ENCODE measurements around the gene ARL11.
"Not testable (repeated sequence)": the region's sequence is repeated elsewhere in the genome, so short reads cannot be mapped to it uniquely, and the experiment has no call there.

The ARL11 gene

GRCh38 chr13:49627831-49628652 is at the start of gene ARL11:
TSS of gene ARL11 (plus strand) at chr13:49628507. CDS start at chr13:49630448, 1,941 bp downstream.
- peak; percentile 63 for DNase-seq

DNA sequence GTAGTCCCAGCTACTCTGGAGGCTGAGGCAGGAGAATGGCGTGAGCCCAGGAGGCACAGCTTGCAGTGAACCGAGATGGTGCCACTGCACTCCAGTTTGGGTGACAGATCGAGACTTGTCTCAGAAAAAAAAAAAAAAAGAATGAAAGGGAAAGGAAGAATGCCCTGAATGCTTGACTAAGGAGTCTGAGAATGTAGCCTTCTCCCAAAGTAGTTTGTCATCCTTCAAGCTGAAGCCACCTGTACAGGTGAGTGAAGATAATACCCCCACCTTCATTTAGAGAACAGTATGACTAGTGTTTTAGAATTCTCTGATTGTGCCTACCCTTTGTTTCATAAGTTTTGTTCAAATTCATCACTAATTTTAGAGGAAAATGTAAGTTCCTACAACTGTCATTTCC is 48.8 kb upstream of the ARL11 start:
- no peak for DNase-seq

DNA sequence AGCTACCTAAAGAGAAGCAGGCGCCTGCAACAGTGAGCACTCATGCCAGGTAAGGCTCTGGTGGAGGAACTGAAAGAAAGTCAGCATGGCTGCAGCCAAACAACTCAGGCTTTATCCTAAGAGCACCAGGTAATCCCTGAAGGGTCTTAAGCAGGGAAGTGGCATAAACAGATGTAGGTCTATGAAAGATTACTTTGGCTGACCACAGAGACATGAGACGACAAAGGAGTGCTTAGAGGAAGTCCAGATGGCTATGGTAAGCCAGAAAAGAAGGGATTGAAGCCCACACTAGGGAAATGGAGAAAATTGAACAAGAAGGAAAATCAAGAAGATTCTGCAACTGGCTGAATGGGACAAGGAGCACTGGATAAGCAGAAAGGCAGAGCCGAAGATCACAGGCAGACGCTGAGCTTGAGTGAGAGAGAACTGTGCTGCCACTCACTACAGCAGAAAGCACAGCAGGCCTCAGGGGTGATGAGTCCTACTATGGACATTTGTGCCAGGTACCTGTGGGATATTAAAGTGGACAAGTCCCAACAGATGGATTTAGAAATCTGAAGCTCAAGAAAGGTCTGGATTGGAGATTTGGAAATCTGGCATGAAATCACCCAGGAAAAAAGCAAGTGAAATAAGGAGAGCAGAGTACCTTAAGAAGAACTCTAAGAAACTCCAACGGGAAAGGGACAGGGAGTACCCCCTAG is 47.2 kb upstream of the ARL11 start:
- DNase-seq: no peak

GRCh38 chr13:49584771-49585182 is 43.5 kb upstream of the ARL11 start:
- DNase-seq: no peak

- peak; percentile 73 for DNase-seq
Measured at GRCh38 chr13:49585220-49586157, 42.8 kb upstream of the ARL11 start, which contains the start of gene RCBTB1. TSS of gene RCBTB1 (minus strand) at chr13:49585558. CDS start at chr13:49567279, 18,279 bp downstream.

- DNase-seq: no peak
Measured at GRCh38 chr13:49586717-49587116, 41.6 kb upstream of the ARL11 start.

- DNase-seq: no peak
Measured at GRCh38 chr13:49587311-49587847, 40.9 kb upstream of the ARL11 start.

DNA sequence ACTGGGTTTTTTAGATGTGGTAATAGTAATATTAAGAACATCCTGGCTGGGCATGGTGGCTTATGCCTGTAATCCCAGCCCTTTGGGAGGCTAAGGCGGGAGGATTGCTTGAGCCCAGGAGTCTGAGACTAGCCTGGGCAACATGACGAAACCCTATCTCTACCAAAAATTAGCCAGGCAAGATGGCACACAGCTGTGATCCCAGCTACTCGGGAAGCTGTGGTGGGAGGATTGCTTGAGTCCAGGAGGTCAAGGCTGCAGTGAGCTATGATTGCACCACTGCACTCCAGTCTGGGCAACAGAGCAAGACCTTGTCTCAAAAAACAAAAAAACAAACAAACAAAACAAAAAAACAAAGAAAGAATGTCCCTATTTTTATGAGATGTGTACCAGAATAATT is 37.6 kb upstream of the ARL11 start:
- DNase-seq: not testable (repeated sequence)

DNA sequence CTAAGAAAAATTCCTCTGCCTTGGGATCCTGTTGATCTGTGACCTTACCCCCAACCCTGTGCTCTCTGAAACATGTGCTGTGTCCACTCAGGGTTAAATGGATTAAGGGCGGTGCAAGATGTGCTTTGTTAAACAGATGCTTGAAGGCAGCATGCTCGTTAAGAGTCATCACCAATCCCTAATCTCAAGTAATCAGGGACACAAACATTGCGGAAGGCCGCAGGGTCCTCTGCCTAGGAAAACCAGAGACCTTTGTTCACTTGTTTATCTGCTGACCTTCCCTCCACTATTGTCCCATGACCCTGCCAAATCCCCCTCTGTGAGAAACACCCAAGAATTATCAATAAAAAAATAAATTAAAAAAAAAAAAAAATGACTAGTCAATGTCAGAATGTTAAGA is 34.4 kb upstream of the ARL11 start:
- DNase-seq: not testable (repeated sequence)

- DNase-seq: no peak
Measured at GRCh38 chr13:49594576-49594975, 33.7 kb upstream of the ARL11 start.

GRCh38 chr13:49596221-49596620 is 32.1 kb upstream of the ARL11 start:
- DNase-seq: no peak

- no peak for DNase-seq
Measured at GRCh38 chr13:49597043-49597641, 31.2 kb upstream of the ARL11 start.

DNA sequence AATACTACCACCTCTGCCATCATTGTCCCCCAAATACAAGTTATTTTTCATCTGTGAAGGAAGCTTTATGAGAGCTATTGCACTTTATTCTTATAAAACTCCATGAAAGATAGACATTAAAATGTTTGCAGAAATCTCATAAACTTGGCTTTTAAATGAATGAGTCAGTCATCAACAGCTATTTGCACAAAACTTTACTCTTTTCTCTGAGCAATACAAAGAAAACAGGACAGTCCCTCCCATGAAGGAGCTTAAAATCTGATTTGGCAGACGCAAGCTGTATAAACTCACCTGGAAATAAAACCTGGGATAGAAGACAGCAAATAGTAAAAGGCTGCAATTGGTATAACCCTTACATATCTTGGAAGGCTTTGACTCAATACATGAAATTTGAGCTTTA is 26.3 kb upstream of the ARL11 start:
- no peak for DNase-seq

DNA sequence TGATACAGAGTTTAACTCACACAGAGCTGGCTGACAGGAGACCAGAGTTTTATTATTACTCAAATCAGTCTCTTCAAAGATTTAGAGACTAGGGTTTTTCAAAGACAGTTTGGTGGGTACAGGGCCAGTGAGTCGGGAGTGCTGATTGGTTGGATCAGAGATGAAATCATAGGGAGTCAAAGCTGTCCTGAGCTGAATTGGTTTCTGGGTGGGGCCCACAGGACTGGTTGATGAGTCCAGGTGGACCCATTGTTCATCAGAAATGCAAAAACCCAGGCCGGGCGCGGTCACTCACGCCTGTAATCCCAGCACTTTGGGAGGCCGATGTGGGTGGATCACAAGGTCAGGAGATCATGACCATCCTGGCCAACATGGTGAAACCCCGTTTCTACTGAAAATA is 25.7 kb upstream of the ARL11 start:
- DNase-seq: not testable (repeated sequence)

DNA sequence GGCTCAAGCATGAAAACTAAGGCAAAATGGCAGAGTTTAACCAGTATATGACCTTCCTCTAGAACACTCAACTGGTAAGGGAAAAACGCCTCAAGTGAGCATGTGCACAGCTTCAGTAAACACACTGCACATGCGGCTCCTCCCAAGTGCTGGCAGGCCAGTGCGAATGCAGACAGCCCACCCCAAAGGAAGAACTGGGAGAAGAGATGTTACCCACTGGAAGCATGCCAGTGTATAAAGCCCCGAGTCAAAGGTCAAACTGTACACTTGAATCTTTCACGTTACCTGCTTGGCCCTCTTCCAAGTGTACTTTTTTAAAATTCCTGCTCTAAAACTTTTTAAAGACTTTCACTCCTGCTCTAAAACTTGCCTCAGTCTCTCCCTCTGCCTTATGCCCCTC is 23.7 kb upstream of the ARL11 start:
- DNase-seq: no peak

DNA sequence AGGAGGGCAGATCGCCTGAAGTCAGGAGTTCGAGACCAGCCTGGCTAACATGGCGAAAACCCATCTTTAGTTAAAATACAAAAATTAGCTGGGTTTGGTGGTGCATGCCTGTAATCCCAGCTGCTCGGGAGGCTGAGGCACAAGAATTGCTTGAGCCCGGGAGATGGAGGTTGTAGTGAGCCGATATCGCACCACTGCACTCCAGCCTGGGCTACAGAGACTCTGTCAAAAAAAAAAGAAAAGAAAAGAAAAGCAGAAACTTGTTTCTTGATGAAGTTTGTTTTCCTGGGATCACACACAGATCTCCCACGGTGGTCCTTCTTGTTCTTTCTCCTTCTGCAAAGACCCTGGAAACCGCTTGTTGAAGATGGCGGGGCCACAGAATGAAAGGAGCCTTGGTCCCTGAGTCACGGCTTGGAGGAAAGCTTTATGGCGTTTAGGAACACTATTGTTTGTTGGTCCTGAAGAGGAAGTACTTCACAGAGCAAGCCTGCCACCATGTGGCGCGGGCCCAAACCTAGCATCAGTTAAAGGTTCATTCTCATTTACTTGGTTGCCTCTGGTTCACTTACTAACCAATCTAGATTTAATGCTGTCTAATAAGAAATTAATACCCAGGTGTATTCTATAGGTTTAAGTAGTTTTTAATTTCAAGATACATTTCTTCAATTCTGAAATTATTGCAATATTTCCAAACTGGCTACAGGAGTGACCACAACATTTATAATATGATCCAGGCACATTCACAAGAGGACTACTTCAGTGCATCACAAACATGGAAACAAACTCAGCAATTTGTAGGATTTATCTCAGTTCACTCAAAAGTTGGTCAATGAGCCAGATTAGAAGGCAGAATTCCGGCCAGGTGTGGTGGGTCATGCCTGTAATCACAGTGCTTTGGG is 21.3 kb upstream of the ARL11 start:
- DNase-seq: peak; percentile 81

GRCh38 chr13:49607761-49608160 is 20.5 kb upstream of the ARL11 start:
- no peak for DNase-seq

DNA sequence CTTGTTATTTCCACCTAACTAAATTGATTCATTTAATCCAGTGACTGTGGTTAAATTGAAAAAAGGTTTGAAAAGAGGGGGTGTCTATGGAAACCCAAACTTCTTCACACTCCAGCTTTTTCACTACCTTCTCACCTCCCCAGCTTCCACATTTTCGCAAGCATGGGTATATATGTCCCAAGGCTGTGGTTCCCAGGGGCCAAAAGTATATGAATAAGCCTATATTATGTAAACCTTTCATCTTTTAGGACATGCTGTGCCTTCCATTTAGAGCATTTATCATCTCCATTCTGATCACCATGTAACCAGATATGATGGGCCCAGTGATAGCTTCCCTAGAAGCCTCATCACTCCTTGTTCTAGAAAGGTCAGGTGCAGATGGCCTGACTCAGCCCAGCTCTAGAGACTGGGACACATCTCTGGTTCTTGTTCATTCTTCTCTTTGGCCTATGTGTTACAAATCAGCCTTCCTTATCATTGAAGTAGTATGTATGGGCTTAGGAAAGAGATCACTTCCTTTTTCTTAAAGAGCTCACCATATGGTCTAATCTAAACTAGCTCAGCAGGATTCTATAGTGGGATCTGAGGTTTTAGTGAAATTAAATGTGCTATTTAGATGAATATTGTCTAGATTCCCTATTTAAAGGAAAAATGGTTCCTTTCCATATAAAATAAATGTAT is 19.5 kb upstream of the ARL11 start:
- DNase-seq: no peak

GRCh38 chr13:49610176-49610575 is 18.1 kb upstream of the ARL11 start:
- no peak for DNase-seq

- not testable (repeated sequence) for DNase-seq
Measured at GRCh38 chr13:49612042-49612441, 16.3 kb upstream of the ARL11 start.
